ENCODE data around the gene IFT88. TPM values are rescaled to one million over a fixed set of nuclear protein-coding genes. Genes with fewer than 3 reads are reported as not detected.

The IFT88 gene
- total RNA-seq, 1 donor from 2014 or later: 5.9 TPM

- TF ChIP-seq CTCF (IDR thresholded peaks at IDR 0.05): no peak
- DNase-seq (ENCODE audit: low spot score): no peak
- no peaks in the 10 kb centered on the region for H3K9me3 Mint-ChIP-seq (ENCODE audit: low read depth)
- no peaks in the 10 kb centered on the region for H3K27me3 Mint-ChIP-seq (ENCODE audit: low read depth)
- H3K4me3 Mint-ChIP-seq (ENCODE audit: unreplicated experiment): no peak overlapping the region
- H3K36me3 Mint-ChIP-seq (ENCODE audit: low read depth): no peaks in the 10 kb centered on the region
- H3K4me1 Mint-ChIP-seq (ENCODE audit: low read depth): peaks cover 14% of the 10 kb centered on the region
- no peak overlapping the region for H3K27ac Mint-ChIP-seq (ENCODE audit: unreplicated experiment)
Observed at GRCh38 chr13:20689291-20689690, 122.3 kb downstream of the IFT88 start.

GRCh38 chr13:20691616-20692015, 124.7 kb downstream of the IFT88 start:
- Mint-ChIP-seq H3K4me3 (ENCODE audit: unreplicated experiment) (no peak overlapping the region), H3K27me3 (ENCODE audit: low read depth) (no peaks in the 10 kb centered on the region), H3K27ac (ENCODE audit: unreplicated experiment) (no peak overlapping the region), H3K36me3 (ENCODE audit: low read depth) (no peaks in the 10 kb centered on the region), H3K9me3 (ENCODE audit: low read depth) (no peaks in the 10 kb centered on the region), H3K4me1 (ENCODE audit: low read depth) (peaks cover 10% of the 10 kb centered on the region)
- no peak for DNase-seq (ENCODE audit: low spot score)
- TF ChIP-seq CTCF (IDR thresholded peaks at IDR 0.05): no peak

- Mint-ChIP-seq H3K9me3 (ENCODE audit: low read depth) (no peaks in the 10 kb centered on the region), H3K36me3 (ENCODE audit: low read depth) (peaks cover 2% of the 10 kb centered on the region), H3K4me3 (ENCODE audit: unreplicated experiment) (no peak overlapping the region), H3K27me3 (ENCODE audit: low read depth) (no peaks in the 10 kb centered on the region), H3K4me1 (ENCODE audit: low read depth) (no peaks in the 10 kb centered on the region), H3K27ac (ENCODE audit: unreplicated experiment) (no peak overlapping the region)
- no peak for DNase-seq (ENCODE audit: low spot score)
- TF ChIP-seq CTCF (IDR thresholded peaks at IDR 0.05): no peak
Observed at GRCh38 chr13:20696073-20696472, 129.1 kb downstream of the IFT88 start.

GRCh38 chr13:20699715-20700114, 132.8 kb downstream of the IFT88 start:
- peaks cover 2% of the 10 kb centered on the region for H3K36me3 Mint-ChIP-seq (ENCODE audit: low read depth)
- TF ChIP-seq CTCF (IDR thresholded peaks at IDR 0.05): no peak
- H3K27me3 Mint-ChIP-seq (ENCODE audit: low read depth): no peaks in the 10 kb centered on the region
- H3K9me3 Mint-ChIP-seq (ENCODE audit: low read depth): no peaks in the 10 kb centered on the region
- H3K4me1 Mint-ChIP-seq (ENCODE audit: low read depth): peaks cover 11% of the 10 kb centered on the region
- H3K27ac Mint-ChIP-seq (ENCODE audit: unreplicated experiment): no peak overlapping the region
- no peak for DNase-seq (ENCODE audit: low spot score)
- H3K4me3 Mint-ChIP-seq (ENCODE audit: unreplicated experiment): no peak overlapping the region

GRCh38 chr13:20700288-20700687, 133.3 kb downstream of the IFT88 start:
- Mint-ChIP-seq H3K27ac (ENCODE audit: unreplicated experiment) (no peak overlapping the region), H3K4me1 (ENCODE audit: low read depth) (peaks cover 11% of the 10 kb centered on the region), H3K9me3 (ENCODE audit: low read depth) (no peaks in the 10 kb centered on the region), H3K4me3 (ENCODE audit: unreplicated experiment) (no peak overlapping the region), H3K27me3 (ENCODE audit: low read depth) (no peaks in the 10 kb centered on the region), H3K36me3 (ENCODE audit: low read depth) (peaks cover 2% of the 10 kb centered on the region)
- TF ChIP-seq CTCF (IDR thresholded peaks at IDR 0.05): no peak
- no peak for DNase-seq (ENCODE audit: low spot score)
